Brain pericyte (primary cell): Measurements from ENCODE around the gene THRB.

Source experiments
- DNase-seq: peaks from one replicate; pipeline ENCODE4 v3.0.0-alpha.2; 2012; ENCODE audit warnings: low read depth, low spot score

THRB gene

DNA sequence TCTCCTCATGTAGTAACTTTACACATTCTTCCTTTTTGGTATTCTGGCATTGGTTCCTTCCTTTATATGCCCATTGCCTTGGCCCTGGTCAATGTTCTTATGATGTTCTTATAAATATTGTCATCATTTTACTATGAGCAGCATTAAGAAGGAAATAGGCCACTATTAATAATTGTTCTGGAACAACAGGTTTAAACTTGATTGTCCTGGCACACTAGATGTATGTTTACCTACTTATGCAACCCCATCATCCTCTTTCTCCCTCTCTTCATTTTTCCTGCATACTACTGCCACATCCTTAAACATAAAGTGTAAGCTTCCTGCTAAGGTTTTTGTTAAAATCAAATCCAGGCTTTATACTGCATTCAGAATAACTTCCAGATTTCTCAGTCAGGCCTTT lies 114.7 kb downstream of the THRB start:
- no peak for DNase-seq

GRCh38 chr3:24378313-24378712 lies 116.3 kb downstream of the THRB start:
- DNase-seq: no peak

DNA sequence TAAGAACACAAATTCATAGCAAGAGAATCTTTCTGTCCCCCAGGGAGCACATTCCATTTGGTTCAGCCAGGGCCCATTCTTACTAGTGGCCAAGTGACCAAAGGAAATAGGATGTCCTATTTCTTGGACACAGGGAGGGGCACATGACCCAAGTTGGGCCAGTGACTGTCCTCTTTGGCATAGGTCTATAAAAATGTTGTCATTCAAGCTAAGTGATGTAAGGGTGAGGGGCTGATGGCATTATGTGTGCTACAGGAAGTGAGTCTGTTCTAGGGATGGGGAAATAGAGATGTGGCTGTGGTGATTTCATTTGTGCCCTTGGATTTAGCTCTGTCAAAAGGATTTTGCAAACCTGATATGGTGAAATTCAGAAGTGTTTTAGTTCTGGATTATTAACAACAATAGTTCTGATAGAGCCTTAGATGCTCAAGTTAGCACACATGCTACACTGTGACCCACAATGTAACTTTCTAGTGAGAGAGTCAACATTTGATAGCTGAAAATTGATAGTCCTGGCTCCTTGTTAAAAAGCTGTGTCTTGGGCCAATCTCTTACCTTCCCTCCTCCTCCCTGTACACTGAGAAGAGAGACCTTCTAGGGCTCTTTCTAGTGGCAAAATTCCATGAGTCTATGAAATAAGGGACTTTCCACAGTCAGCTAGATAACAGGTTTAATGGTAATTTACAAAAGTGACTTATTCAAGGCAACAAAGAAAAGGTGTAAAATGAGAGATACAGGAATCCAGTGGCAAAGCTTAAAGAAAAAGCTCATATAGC lies 117.2 kb downstream of the THRB start:
- DNase-seq: no peak

DNA sequence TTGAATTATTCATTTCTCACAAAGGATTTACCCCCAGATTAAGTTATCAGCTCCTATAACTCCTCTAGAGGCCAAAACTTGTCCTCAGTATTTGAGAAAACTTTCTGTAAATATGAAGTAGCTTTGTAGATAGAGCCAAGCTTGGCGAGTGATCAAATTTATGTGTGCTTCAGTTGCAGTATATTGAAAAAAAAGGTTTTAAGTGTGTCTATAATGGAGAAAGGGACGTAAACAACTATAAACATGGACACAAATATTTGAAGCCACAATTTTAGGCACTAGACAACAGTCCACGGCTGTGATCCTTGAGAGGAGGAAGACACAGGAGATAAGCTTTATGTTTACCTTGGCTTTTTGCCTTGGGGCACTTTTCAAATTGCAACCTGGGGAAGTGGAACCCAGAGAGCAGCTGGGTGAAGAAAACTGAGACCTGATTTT lies 118.7 kb downstream of the THRB start:
- no peak for DNase-seq

DNA sequence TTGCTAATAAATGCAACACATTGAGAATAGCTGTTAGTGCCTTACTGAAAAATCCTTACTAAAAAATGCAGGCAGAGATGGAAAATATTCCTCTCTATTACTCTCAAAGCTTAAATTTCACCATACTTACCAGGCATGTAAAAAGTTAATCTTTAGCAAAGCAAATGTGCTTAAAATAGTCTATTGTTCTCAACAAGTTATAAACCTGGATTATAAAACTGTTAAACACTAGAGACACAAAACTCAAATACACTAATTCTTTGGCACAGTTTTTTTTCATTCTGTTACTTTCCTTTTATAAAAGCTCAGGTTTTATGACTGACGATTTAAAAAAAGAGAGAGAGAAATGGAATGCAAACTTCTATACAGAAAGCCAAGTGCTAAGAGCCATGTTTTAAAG lies 119.8 kb downstream of the THRB start:
- DNase-seq: no peak

DNA sequence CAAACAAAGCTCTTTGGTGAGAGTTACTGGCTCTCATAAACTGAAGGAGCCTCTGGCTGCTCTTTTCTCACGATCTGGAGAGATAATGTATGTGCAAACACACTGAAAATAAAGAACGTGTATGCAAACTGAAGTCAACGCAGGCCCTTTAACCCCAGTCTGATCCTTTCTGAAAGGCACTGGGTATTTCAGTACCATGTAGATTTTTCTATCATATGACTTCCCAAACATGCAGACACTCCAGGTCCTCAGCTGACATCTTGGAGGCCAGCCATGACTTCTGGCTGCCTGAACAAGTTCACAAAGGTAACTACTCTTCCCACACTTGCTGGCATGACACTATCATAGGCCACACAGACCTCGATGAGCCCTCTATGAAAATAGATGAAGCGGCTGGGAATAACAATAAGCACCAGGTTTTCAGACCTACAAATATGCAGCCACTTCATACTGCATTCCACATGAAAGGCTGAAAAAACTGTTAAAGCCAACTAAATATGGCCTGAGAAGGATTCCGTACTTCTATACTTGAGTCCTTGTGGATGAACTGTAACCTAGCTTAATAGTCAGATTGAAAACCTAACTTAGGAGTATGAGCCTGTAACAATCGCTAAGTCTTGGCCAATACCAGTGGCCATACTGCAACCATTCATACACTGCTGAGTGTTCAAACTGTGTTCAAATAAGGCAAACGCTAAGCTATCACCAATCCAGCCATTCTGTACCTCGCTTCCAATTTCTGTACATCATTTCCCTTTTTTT lies 121.3 kb downstream of the THRB start:
- DNase-seq: no peak

- no peak for DNase-seq
Measured at GRCh38 chr3:24372559-24373197, 122.0 kb downstream of the THRB start.

DNA sequence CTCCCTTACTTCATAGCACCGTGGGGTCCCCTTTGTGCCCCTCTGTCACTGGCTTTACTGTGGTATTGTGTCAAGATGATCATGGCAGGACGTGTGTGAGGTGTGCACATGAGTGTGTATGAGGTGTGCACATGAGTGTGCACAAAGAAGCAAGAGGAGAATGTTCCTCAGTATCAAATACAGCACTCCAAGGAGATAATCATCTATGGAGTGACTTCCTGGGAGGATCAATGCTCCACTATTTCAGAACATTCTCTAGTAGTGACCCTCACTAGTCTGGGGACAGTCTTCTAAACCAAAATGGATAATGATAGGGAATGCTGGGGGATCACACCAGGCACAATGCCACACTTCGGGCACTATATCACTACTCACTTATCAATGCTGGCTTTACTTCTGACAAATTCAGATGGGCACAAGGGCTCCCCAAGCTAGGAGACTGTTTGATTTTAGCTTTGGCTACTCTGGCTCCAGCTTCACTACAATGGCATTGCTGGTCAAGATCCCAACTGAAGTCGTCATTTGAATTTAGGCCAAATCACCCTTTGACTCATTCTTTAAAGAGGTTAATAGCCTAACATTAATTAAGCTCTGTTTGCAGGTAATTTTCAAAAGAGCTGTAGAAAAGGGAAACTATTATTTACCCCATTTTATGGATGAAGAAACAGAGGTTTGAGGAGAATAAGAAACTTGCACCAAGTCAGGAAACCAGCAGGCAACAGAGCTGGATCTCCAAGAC lies 124.1 kb downstream of the THRB start:
- DNase-seq: no peak

- DNase-seq: no peak
Measured at GRCh38 chr3:24368605-24369004, 126.0 kb downstream of the THRB start.

DNA sequence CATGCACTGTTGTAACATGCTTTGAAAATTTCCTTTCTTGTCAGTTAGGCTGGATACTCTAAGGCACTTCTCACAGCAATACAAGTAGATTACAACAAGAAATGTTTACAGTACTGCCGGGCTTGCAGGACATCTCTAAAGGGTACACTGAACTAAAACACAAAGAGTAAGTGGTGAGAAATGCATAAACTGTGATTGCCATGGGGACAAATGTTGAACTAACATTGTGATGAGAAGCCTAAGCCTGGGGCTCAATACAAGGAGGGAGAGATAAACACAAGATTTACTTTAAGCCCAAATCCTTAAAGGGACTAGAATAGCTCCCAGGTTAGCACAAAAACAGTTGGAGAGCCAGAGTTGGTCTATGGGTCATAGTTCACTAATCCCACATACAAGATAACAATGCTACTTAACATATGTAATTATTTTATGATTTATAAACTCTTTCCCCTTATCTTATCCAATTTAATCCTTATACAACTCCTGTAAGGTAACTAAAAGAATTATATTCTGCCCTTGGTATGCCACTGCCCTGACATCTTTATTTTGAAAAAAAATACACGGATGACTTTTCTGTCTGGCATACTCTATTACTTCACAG lies 126.9 kb downstream of the THRB start:
- no peak for DNase-seq

GRCh38 chr3:24367216-24367615 lies 127.4 kb downstream of the THRB start:
- DNase-seq: no peak

DNA sequence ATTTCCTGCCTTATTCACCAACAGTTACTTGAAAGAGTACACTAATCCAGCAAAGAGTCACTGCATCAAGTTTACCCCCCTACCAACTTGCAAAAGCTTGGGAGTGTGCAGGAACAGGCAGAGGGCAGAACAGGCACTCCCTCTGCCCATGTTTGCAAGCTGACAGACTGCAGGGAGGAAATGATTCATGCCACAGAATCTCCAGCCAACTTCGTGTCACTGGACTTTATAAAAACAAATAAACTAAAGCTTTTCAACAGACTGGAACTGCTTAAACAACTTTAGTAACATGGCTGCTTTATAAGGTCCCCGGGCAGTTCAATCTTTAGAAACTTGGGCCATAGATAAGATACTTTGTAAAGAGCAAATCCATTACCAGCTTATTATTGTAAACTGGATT lies 129.5 kb downstream of the THRB start:
- DNase-seq: peak; percentile 80

GRCh38 chr3:24364359-24364758 lies 130.3 kb downstream of the THRB start:
- no peak for DNase-seq

GRCh38 chr3:24363242-24363641 lies 131.4 kb downstream of the THRB start:
- DNase-seq: no peak

DNA sequence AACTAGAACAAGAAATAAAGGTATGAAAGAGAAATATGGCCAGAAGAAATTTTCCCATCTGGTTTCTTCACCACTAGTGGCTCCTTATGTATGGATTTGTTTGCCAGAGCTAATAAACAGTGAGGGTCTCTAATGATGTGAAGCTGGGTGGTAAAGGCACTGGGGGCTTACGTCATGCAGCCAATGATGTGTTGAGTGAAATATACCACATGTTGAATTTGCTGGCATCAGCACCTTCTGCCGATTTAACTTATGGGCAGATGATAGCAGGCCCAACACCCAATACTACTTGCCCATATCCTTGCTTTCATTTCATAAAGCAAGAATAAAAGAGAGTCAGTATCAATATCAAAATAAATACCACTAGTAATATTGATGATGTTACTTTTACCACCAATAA lies 133.0 kb downstream of the THRB start:
- no peak for DNase-seq

GRCh38 chr3:24360957-24361356 lies 133.7 kb downstream of the THRB start:
- no peak for DNase-seq

GRCh38 chr3:24359645-24360462 lies 134.8 kb downstream of the THRB start:
- no peak for DNase-seq

- DNase-seq: no peak
Measured at GRCh38 chr3:24359102-24359501, 135.5 kb downstream of the THRB start.

GRCh38 chr3:24357635-24358034 lies 137.0 kb downstream of the THRB start:
- no peak for DNase-seq

GRCh38 chr3:24355806-24356205 lies 138.8 kb downstream of the THRB start:
- DNase-seq: no peak

DNA sequence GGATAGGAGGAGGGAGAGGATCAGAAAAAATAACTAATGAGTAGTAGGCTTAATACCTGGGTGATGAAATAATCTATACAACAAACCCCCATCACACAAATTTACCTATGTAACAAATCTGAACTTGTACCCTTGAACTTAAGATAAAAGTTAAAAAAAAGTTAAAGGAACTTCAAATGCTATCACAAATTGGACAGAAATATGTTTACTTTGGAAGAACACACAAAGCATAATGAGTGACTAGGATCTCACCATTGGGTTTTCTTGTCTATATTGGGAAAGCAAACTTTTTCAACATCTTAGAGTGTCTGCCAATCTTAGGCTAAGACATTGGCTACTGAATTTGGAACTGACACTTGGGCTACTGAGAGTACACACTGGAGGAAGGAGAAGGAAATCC lies 140.4 kb downstream of the THRB start:
- no peak for DNase-seq
